SHP77 treated with DMSO at 0.1 percent for 48 hours (cell line): ENCODE data around the gene CYLC2.
A peak's percentile ranks its signal among the peaks of the same experiment; 100 is the strongest.

Source experiments
- DNase-seq: peaks from one replicate; lab custom pipeline; 2025; lab: John Stamatoyannopoulos, UW

Gene CYLC2

DNA sequence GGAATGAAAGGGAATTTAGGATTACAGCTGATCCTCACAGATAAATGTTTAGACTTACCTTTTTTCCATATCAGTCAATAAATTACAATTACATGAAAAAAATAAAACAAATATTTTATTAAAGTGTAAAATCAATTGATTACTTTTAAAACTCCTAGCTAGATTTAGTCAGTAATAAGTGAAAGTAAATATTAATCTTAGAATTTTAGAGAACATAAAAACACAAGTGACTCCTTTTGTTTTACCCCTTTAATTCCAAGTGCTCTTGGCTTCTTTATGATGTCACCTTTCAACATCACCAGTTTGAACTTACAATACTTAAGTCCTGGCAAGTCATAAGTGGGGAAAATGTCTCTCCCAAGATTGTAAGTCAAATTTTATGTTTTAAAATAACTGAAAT is at the start of gene CYLC2:
Gene CYLC2 (plus strand): TSS at position 301 of the 400 bp plus-strand sequence. CDS start 48 bp downstream, at position 349.
- no peak for DNase-seq

DNA sequence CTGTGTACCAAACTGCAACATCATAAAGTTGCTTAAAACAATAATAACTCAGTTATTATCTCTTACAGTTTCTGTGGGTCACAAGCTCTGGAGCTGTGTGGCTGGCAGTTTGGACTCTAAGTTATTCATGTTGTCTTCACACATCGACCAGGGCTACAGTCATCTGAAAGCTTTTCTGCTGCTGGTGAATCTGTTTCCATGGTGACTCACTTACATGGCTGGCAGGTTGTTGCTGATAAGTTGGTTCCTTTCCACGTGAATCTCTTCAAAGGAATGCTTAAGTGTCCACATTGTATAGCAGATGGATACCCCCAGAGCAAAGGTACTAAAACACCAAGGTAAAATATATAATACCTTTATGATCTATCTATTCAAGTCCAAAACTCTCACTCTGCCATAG is 44.8 kb upstream of the CYLC2 start:
- no peak for DNase-seq

DNA sequence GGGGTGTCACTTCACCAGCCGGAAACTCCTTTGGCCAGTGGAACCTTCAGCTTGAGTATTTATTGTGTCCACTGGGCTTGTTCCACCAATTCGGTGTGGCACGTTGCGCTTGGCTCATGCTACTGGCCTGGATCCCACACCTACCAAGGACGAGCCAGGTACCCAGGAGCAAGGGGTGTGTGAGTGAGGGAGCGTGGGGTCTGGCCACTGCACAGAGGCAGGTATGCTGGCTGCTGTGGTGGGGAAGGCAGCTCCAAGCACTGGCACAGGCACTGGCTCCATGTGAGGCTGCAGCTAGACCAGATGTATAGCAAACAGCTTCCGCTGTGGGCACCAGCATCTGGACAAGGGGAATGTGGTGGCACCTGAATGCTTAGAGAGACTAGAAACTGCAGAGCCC is 28.1 kb upstream of the CYLC2 start:
- DNase-seq: no peak

- DNase-seq: no peak
These were observed 27.2 kb upstream of the CYLC2 start for GRCh38 chr9:102967979-102968378.

DNA sequence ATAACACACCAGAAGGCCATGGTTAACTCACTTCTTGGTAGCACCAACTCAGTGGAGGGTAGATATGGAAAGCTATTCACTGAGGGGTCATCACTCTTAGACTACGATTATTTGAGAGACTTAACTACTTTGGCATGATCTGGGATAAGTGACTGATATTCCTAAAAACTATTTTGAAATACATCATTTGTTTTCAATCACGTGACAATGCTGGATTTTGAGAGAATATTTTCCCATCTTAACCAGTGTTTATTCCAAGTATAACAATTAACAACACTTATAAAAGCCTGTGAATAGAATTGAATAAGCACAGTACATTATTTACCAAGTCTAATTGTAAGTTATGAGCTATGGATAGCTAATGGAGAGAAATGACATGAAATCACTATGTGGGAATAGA is 22.4 kb upstream of the CYLC2 start:
- no peak for DNase-seq

DNA sequence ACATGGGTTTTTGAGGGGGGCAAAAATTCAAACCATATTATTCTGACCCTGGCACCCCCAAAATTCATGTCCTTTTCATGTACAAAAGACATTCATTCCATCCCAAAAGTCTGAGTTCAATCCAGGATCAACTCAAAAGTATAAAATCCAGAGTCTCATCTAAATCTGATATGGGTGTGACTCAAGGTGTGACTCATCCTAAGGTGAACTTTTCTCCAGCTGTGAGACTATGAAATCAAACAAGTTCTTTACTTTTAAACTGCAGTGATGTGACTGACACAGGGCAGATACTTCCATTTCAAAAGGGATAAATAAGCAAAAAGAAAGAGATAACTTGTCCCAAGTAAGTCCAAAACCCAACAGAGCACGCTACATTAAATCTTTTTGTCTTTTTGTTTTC is 20.6 kb upstream of the CYLC2 start:
- DNase-seq: no peak

GRCh38 chr9:102975251-102975650 is 19.9 kb upstream of the CYLC2 start:
- no peak for DNase-seq

DNA sequence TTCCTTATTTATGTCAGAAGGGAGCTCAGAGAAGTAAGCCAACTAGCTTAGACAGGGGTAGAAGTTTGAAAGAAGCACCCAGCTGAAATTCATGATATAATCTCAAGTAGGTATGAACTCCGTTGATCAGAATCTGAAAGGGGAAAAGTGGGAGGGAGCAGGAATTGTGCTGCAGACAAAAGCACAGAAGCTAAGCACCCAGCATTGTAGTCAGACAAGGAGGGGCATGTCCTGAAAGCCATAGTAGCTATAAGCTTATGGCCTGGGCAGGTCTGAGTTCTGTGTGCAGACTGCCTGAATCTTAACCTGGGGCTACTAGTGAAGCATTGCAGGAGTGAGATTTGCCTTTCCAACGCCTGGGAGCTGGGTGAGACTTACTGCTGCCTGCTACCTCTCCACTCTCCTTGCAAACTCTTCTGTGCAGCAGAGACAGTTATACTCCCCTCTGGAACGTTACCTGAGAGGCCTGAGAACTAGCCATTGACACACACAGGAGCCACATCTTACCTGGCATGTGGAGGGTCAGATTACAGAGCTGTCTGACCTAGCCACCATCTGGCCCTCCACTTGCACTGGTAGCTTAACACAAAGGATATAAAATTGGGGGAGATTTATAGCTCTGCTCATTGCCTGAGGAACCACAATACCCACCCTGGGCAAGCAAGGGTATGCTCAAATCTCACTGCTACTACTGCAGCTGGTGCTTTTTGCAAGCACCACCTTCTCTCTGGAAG is 9.8 kb upstream of the CYLC2 start:
- DNase-seq: peak; percentile 28

DNA sequence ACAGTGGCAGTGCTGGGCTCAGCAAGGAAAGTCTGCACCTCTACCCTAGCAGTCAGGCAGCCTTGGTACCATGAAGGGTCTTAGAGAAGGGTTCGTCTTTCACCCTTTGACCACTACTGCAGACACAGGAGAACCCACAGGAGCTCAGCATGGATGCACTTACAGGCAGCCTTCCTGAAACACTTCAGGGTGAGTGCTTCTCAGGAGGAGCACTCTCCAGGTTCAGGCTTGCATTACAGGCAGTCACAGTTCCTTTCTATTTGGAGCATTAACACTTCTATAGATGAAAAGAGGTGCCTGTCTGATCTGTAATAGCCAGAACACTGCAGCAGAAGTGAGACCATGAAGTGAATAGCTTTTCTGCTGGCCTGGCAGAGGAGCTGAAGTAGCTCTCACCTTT is 8.7 kb upstream of the CYLC2 start:
- DNase-seq: no peak

DNA sequence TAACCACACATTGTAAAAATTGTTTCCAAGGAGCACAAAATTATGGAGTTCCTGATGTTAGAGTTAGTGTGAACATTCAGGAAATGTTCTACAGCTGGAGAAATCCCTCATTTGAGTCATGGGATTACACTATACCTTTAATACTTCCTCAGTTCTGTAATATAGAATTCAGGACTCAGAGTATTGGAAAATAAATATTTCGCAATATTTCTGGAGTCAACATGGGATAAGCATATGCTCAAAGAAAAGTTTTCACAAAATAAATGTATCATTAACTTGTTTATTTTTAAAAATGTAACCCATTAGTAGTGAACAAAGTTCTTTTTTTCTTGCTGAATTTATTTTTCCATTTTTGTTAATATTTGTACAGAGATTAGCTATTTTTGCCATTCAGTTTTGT is 8.6 kb downstream of the CYLC2 start:
- DNase-seq: no peak

- DNase-seq: no peak
These were observed 19.1 kb downstream of the CYLC2 start for GRCh38 chr9:103014242-103014641.

- DNase-seq: no peak
These were observed 30.7 kb downstream of the CYLC2 start for GRCh38 chr9:103025796-103026195.

GRCh38 chr9:103037508-103038477 is 42.7 kb downstream of the CYLC2 start:
- no peak for DNase-seq

- no peak for DNase-seq
These were observed 46.8 kb downstream of the CYLC2 start for GRCh38 chr9:103041961-103042360.
